ENCODE results near the gene MTCL1.

DNA sequence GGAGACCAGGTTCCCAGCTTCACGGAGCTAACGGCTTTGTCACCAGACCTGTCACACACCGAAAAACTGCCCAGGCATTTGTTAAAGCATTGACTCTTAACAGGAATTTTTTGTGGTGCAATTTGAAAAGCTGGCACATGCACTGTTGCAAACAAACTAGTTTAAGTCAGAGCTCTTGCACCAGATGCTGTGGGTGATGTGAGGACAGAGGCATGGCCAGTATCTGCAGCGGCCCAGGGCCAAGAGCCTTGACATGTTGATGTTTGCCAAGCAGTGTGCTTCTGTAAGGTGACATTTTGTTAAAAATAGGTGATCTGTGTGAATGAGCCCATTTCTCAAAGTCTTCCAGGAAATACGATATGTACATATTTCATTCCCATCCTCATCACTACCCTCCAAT is 142.5 kb downstream of the MTCL1 start:
- TF ChIP-seq TCF12 (IDR thresholded peaks at IDR 0.05; ENCODE audit: low read depth, low read length) (no peak), CTCF (IDR thresholded peaks at IDR 0.05; ENCODE audit: control extremely low read depth in 1 of 3, insufficient read depth in 1 of 3, low read depth in 1 of 3, low read length in 3 of 3) (no peak), FOSL1 (IDR thresholded peaks at IDR 0.05; ENCODE audit: insufficient read depth, low read depth, low read length) (no peak), KDM5A (IDR thresholded peaks at IDR 0.05; ENCODE audit: low read length) (no peak), POLR2A (IDR thresholded peaks at IDR 0.05; ENCODE audit: control extremely low read depth in 1 of 2, low read depth in 2 of 2, low read length in 2 of 2) (no peak), MAFK (IDR thresholded peaks at IDR 0.05; ENCODE audit: low read depth, low read length) (no peak)
